H1 (cell line): ENCODE results near the gene INPP4A. TPM values are rescaled to one million over a fixed set of nuclear protein-coding genes. Genes with fewer than 3 reads are reported as not detected.

Experiments used
- CTCF ChIA-PET: fragments of 300-600 bp; sonication (Branson Sonifier 250); formaldehyde crosslinking; loops from one replicate; lab custom pipeline; 2021; ENCODE audit not compliant: partially characterized antibody; lab: Charles Lee
- POLR2A ChIA-PET: fragments of 300-600 bp; sonication (Branson Sonifier 250); formaldehyde crosslinking; loops from one replicate; lab custom pipeline; 2021; ENCODE audit warnings: inconsistent platforms; ENCODE audit not compliant: partially characterized antibody; lab: Charles Lee
- DNase-seq, 2 experiments: peaks; one replicate each; pipeline versions ENCODE4 v3.0.0 to v3.0.0-alpha.2; 2010 to 2022; ENCODE audit warnings: low spot score in 2 of 2, low read depth in 1 of 2, mixed read lengths in 1 of 2
- FAIRE-seq: peaks from 2 replicates; lab custom pipeline; 2011; peaks lifted over from hg19 to GRCh38; lab: Jason Lieb, UNC
- H2AFZ ChIP-seq: 2 replicates; pipeline ENCODE4 v1.8.1; 2012; ENCODE audit warnings: low read length, inconsistent platforms
- H2AK5ac ChIP-seq: 2 replicates; pipeline ENCODE4 v1.6.1; 2013; ENCODE audit warnings: low read depth, low read length
- H2BK120ac ChIP-seq: replicated peaks from 2 replicates; pipeline ENCODE3; 2013; ENCODE audit warnings: low read depth, low read length, inconsistent platforms
- H2BK12ac ChIP-seq: 2 replicates; pipeline ENCODE4 v1.6.1; 2013; ENCODE audit warnings: low read depth, low read length
- H2BK15ac ChIP-seq: 2 replicates; pipeline ENCODE4 v1.6.1; 2013; ENCODE audit warnings: low read length
- H2BK20ac ChIP-seq: 2 replicates; pipeline ENCODE4 v1.6.1; 2013; ENCODE audit warnings: low read length
- H2BK5ac ChIP-seq: 2 replicates; pipeline ENCODE4 v1.6.1; 2013; ENCODE audit warnings: low read depth, low read length
- H3K14ac ChIP-seq: 2 replicates; pipeline ENCODE4 v1.6.1; 2013; ENCODE audit warnings: inconsistent platforms; ENCODE audit not compliant: insufficient read length
- H3K18ac ChIP-seq: 2 replicates; pipeline ENCODE4 v1.6.1; 2013; ENCODE audit warnings: low read length; ENCODE audit errors: extremely low read depth
- H3K23ac ChIP-seq: 2 replicates; pipeline ENCODE4 v1.6.1; 2013; ENCODE audit warnings: inconsistent platforms; ENCODE audit not compliant: insufficient read length
- H3K23me2 ChIP-seq: 2 replicates; pipeline ENCODE4 v1.6.1; 2013; ENCODE audit warnings: low read depth, low read length
- H3K27ac ChIP-seq: 2 replicates; pipeline ENCODE4 v1.6.1; 2011; ENCODE audit warnings: low read depth, low read length, inconsistent platforms
- H3K27me3 ChIP-seq, 4 experiments: replicated peaks in 1 of 4; 1 replicate in 1 of 4; 2 replicates in 3 of 4; pipeline versions ENCODE4 v1.6.1 to v1.8.1; 2011 to 2013; ENCODE audit warnings: low read length in 3 of 4, mild to moderate bottlenecking in 3 of 4, inconsistent platforms in 2 of 4, mixed read lengths in 2 of 4, moderate library complexity in 1 of 4; ENCODE audit not compliant: control insufficient read depth in 3 of 4, insufficient read depth in 3 of 4; ENCODE audit errors: extremely low read depth in 1 of 4
- H3K36me3 ChIP-seq, 4 experiments: 2 replicates each; pipeline versions ENCODE4 v1.6.1 to v1.8.1; 2011 to 2013; ENCODE audit warnings: mild to moderate bottlenecking in 4 of 4, low read length in 3 of 4, moderate library complexity in 2 of 4, control low read depth in 1 of 4, inconsistent platforms in 1 of 4; ENCODE audit not compliant: insufficient read depth in 4 of 4, control insufficient read depth in 2 of 4
- H3K4ac ChIP-seq: replicated peaks from 2 replicates; pipeline ENCODE3; 2013; ENCODE audit warnings: low read length, low read depth, mixed read lengths, inconsistent platforms; ENCODE audit not compliant: insufficient read length
- H3K4me1 ChIP-seq, 4 experiments: replicated peaks in 1 of 4; 1 replicate in 1 of 4; 2 replicates in 3 of 4; pipeline versions ENCODE4 v1.6.1 to v1.8.1; 2011 to 2013; ENCODE audit warnings: low read length in 3 of 4, inconsistent platforms in 2 of 4, mixed read lengths in 1 of 4; ENCODE audit not compliant: insufficient read depth in 4 of 4, control insufficient read depth in 3 of 4
- H3K4me2 ChIP-seq, 2 experiments: 2 replicates each; pipeline versions ENCODE4 v1.6.1 to v1.8.1; 2011 to 2013; ENCODE audit warnings: low read depth in 2 of 2, low read length in 2 of 2, control low read depth in 1 of 2, inconsistent platforms in 1 of 2, mild to moderate bottlenecking in 1 of 2; ENCODE audit not compliant: insufficient read depth in 1 of 2
- H3K4me3 ChIP-seq, 4 experiments: fragments of 200-600, 300-600 bp in 1 of 4; sonication (generic), shearing (Covaris generic), sonication (Bioruptor Twin) in 1 of 4; 2 replicates each; pipeline versions ENCODE4 v1.5.1 to v1.8.1; 2011 to 2016; ENCODE audit warnings: low read length in 4 of 4, low read depth in 3 of 4, control low read depth in 2 of 4, inconsistent platforms in 2 of 4, mild to moderate bottlenecking in 2 of 4, mixed read lengths in 1 of 4, moderate library complexity in 1 of 4; ENCODE audit not compliant: insufficient read depth in 2 of 4; ENCODE audit errors: extremely low read depth in 1 of 4
- H3K56ac ChIP-seq: replicated peaks from 2 replicates; pipeline ENCODE3; 2013; ENCODE audit warnings: low read depth, mild to moderate bottlenecking, mixed read lengths, low read length, inconsistent platforms; ENCODE audit not compliant: insufficient read length
- H3K79me1 ChIP-seq: 2 replicates; pipeline ENCODE4 v1.6.1; 2013; ENCODE audit warnings: low read depth, low read length, control low read depth
- H3K79me2 ChIP-seq, 2 experiments: 2 replicates each; pipeline versions ENCODE4 v1.6.1 to v1.8.1; 2012 to 2013; ENCODE audit warnings: low read length in 2 of 2, mild to moderate bottlenecking in 2 of 2, inconsistent platforms in 1 of 2; ENCODE audit not compliant: insufficient read depth in 2 of 2, control insufficient read depth in 1 of 2
- H3K9ac ChIP-seq, 4 experiments: replicated peaks in 1 of 4; 1 replicate in 1 of 4; 2 replicates in 3 of 4; pipeline versions ENCODE4 v1.6.1 to v1.8.1; 2011 to 2013; ENCODE audit warnings: low read depth in 3 of 4, low read length in 3 of 4, control low read depth in 2 of 4, mild to moderate bottlenecking in 2 of 4, moderate library complexity in 2 of 4, inconsistent platforms in 1 of 4; ENCODE audit errors: extremely low read depth in 1 of 4
- H3K9me3 ChIP-seq, 2 experiments: 2 replicates each; pipeline versions ENCODE4 v1.6.1 to v1.8.1; 2012 to 2013; ENCODE audit warnings: mild to moderate bottlenecking in 2 of 2, moderate library complexity in 2 of 2, control low read depth in 1 of 2, inconsistent platforms in 1 of 2, low read depth in 1 of 2, low read length in 1 of 2, mixed read lengths in 1 of 2; ENCODE audit not compliant: insufficient read depth in 2 of 2
- H4K20me1 ChIP-seq, 2 experiments: replicated peaks in 1 of 2; 2 replicates each; pipeline versions ENCODE3 to v1.8.1; 2011 to 2013; ENCODE audit warnings: inconsistent platforms in 2 of 2, low read length in 2 of 2, mild to moderate bottlenecking in 1 of 2; ENCODE audit not compliant: insufficient read depth in 2 of 2, control insufficient read depth in 1 of 2
- H4K5ac ChIP-seq: 2 replicates; pipeline ENCODE4 v1.6.1; 2013; ENCODE audit warnings: low read length, low read depth, mixed read lengths, inconsistent platforms; ENCODE audit not compliant: insufficient read length
- H4K8ac ChIP-seq: 2 replicates; pipeline ENCODE4 v1.8.0; 2013; ENCODE audit warnings: mild to moderate bottlenecking, moderate library complexity, low read length, inconsistent platforms; ENCODE audit not compliant: insufficient read depth; ENCODE audit errors: extremely low read depth
- H4K91ac ChIP-seq: replicated peaks from 2 replicates; pipeline ENCODE3; 2013; ENCODE audit warnings: low read length, mixed read lengths, inconsistent platforms; ENCODE audit not compliant: insufficient read length
- CHD2 ChIP-seq: IDR thresholded peaks from 2 replicates; pipeline ENCODE4 v1.6.1; 2012; ENCODE audit warnings: low read length, improper control_type of control experiment
- HDAC2 ChIP-seq, 2 experiments: fragments of 300-600 bp in 1 of 2; sonication (generic) in 1 of 2; IDR thresholded peaks; 2 replicates each; pipeline ENCODE4 v1.6.1; 2011 to 2012; ENCODE audit warnings: low read depth in 2 of 2, low read length in 2 of 2, mild to moderate bottlenecking in 2 of 2, moderate library complexity in 2 of 2, borderline replicate concordance in 1 of 2, inconsistent platforms in 1 of 2
- HDAC6 ChIP-seq: IDR thresholded peaks from one replicate; pipeline ENCODE4 v1.7.1; 2012; ENCODE audit warnings: low read depth, mild to moderate bottlenecking, inconsistent platforms, low read length, moderate library complexity
- POLR2A ChIP-seq, 2 experiments: IDR thresholded peaks; 1 replicate in 1 of 2; 2 replicates in 1 of 2; pipeline ENCODE4 v1.6.1; 2011; ENCODE audit warnings: low read depth in 2 of 2, low read length in 2 of 2, mild to moderate bottlenecking in 2 of 2; ENCODE audit errors: control extremely low read depth in 1 of 2
- TAF1 ChIP-seq: IDR thresholded peaks from 2 replicates; pipeline ENCODE4 v1.6.1; 2011; ENCODE audit warnings: mild to moderate bottlenecking, low read depth, low read length
- WGBS, 2 experiments: shearing (Covaris generic) in 1 of 2; methylation state at CpG; one replicate each; pipeline versions ENCODE4 v1.1.6 to v1.1.7; 2013 to 2015; ENCODE audit warnings: low lambda C conversion rate in 2 of 2, mixed read lengths in 2 of 2, inconsistent platforms in 1 of 2, low coverage in 1 of 2, missing lambda C conversion rate in 1 of 2; ENCODE audit not compliant: insufficient replicate concordance in 2 of 2, insufficient coverage in 1 of 2, insufficient read length in 1 of 2; ENCODE audit errors: extremely low coverage in 1 of 2, missing lambda C conversion rate in 1 of 2; 5-methylcytosine and 5-hydroxymethylcytosine counted together
- polyA plus RNA-seq, 7 experiments: library from polyadenylated mRNA; depleted of rRNA in 3 of 7; stranded (reverse) in 5 of 7; unstranded in 2 of 7; fragments of >200 nt in 5 of 7; fragments of 200-250 nt in 2 of 7; gene quantifications; 1 replicate in 5 of 7; 2 replicates in 1 of 7; 4 replicates in 1 of 7; pipeline versions ENCODE4 v1.2.1 to v1.2.3, GENCODE V29; 2011 to 2013; ENCODE audit warnings: missing spikeins in 2 of 7, mixed read lengths in 2 of 7
- total RNA-seq: library from RNA; stranded (reverse); fragmentation: NEBNext Ultra II Directional; extraction: Animal tissue kit (Norgen Biotek cat#: 25700); gene quantifications from 2 replicates; pipeline ENCODE4 v1.2.1, GENCODE V29; 2021
- TF ChIP-seq, protein P1 (sequence below), 3 experiments: IDR thresholded peaks; 1 replicate in 2 of 3; 2 replicates in 1 of 3; pipeline versions ENCODE4 v1.5.1 to v1.6.1; 2011; ENCODE audit warnings: low read length in 3 of 3, mild to moderate bottlenecking in 3 of 3, inconsistent platforms in 2 of 3, low read depth in 1 of 3, moderate library complexity in 1 of 3; ENCODE audit not compliant: insufficient read depth in 1 of 3; ENCODE audit errors: control extremely low read depth in 1 of 3

INPP4A gene
- total and polyA plus RNA-seq, 2 of the 8 experiments (the other 6 are each of a cell fraction or from before 2014, with no cell fraction given) = 25.6 to 34.3 TPM

DNA sequence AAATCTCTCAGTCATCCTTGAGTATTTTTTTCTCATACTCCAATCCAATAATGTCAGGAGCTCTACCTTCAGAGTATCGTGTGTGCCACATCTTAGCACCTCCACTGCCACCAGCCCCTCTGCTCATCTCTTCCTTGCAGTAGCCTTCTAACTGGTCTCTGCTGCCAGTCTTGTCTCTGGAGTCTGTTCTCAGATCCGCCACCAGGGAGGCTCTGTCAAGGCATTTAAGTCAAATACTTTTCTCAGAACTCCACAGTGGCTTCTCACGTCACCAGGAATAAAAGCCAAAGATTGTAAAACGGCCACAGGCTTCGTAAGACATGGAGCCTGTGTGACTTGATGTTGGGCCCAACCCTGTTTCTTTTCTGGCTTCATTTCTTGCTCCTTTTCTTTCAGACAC, 170.8 kb downstream of the INPP4A start:
- Histone ChIP-seq H3K23me2 (no peaks in the 10 kb centered on the region), H3K4me1 (no peaks in the 10 kb centered on the region), H3K4ac (no peak overlapping the region), H3K27me3 (peaks cover 0 to 1% (median 0%) of the 10 kb centered on the region in 4 experiments; a peak in 1 of 7 replicates), H3K18ac (no peak overlapping the region), H3K14ac (no peak overlapping the region), H4K8ac (no peak overlapping the region), H3K9ac (no peak overlapping the region), H3K36me3 (peaks cover 2 to 61% (median 23%) of the 10 kb centered on the region in 4 experiments), H2BK120ac (no peak overlapping the region), H3K4me3 (no peak overlapping the region), H4K20me1 (no peaks in the 10 kb centered on the region), H4K91ac (no peak overlapping the region), H2BK5ac (no peak overlapping the region), H2AK5ac (no peak overlapping the region), H4K5ac (no peak overlapping the region), H2AFZ (no peak overlapping the region), H2BK15ac (no peak overlapping the region), H2BK12ac (no peak overlapping the region), H3K56ac (no peak overlapping the region), H3K79me1 (0 out of 2 replicates have a peak, but pooled peaks cover 3% of the 10 kb centered on the region), H3K79me2 (no peaks in the 10 kb centered on the region), H3K4me2 (no peak overlapping the region), H3K23ac (no peak overlapping the region), H2BK20ac (no peak overlapping the region), H3K27ac (no peak overlapping the region), H3K9me3 (no peaks in the 10 kb centered on the region)
- DNase-seq = no peak
- POLR2A ChIA-PET = no interaction called here
- TF ChIP-seq HDAC2 (IDR thresholded peaks at IDR 0.05; ENCODE audit: borderline replicate concordance in 1 of 2, low read depth in 2 of 2, low read length in 2 of 2) = no peak
- TF ChIP-seq, protein P1, sequence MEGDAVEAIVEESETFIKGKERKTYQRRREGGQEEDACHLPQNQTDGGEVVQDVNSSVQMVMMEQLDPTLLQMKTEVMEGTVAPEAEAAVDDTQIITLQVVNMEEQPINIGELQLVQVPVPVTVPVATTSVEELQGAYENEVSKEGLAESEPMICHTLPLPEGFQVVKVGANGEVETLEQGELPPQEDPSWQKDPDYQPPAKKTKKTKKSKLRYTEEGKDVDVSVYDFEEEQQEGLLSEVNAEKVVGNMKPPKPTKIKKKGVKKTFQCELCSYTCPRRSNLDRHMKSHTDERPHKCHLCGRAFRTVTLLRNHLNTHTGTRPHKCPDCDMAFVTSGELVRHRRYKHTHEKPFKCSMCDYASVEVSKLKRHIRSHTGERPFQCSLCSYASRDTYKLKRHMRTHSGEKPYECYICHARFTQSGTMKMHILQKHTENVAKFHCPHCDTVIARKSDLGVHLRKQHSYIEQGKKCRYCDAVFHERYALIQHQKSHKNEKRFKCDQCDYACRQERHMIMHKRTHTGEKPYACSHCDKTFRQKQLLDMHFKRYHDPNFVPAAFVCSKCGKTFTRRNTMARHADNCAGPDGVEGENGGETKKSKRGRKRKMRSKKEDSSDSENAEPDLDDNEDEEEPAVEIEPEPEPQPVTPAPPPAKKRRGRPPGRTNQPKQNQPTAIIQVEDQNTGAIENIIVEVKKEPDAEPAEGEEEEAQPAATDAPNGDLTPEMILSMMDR (IDR thresholded peaks at IDR 0.05; ENCODE audit: control extremely low read depth in 1 of 3, insufficient read depth in 1 of 3, low read depth in 1 of 3, low read length in 3 of 3) = peak in 2 of 3 experiments; percentile 10 to 20; a peak in 2 of 4 replicates
- TF ChIP-seq TAF1 = no peak
- no peak for TF ChIP-seq CHD2
- TF ChIP-seq POLR2A (IDR thresholded peaks at IDR 0.05; ENCODE audit: control extremely low read depth in 1 of 2, low read depth in 2 of 2, low read length in 2 of 2) = no peak
- TF ChIP-seq HDAC6 = no peak
- no peak for FAIRE-seq
- 81% methylated on average over 5 of the region's 5 CpGs; no CpG with 5 or more reads in 1 of the 2 experiments for WGBS, 2 experiments
- CTCF ChIA-PET = interaction anchor here (1.0 to 1.1 kb wide), 2 partner anchors 225 to 346 kb away, joined by 3 to 4 read pairs; no protein-coding TSS in a partner anchor
